Neuronal stem cell (in vitro differentiated cells): ENCODE results near the gene SF3B4.
A peak's percentile ranks its signal among the peaks of the same experiment; 100 is the strongest.

Experiments used
- DNase-seq: peaks from one replicate; pipeline ENCODE4 v3.0.0-alpha.2; 2013; ENCODE audit warnings: low spot score
- H2AFZ ChIP-seq: one replicate; pipeline ENCODE4 v1.6.1; 2013; ENCODE audit warnings: mild to moderate bottlenecking, low read length, inconsistent platforms
- H2AK5ac ChIP-seq: 2 replicates; pipeline ENCODE4 v1.6.1; 2013; ENCODE audit warnings: low read depth, mild to moderate bottlenecking, inconsistent platforms, low read length, moderate library complexity, mixed read lengths
- H2BK120ac ChIP-seq: 2 replicates; pipeline ENCODE4 v1.6.1; 2013; ENCODE audit warnings: low read depth, mild to moderate bottlenecking, inconsistent platforms, low read length, moderate library complexity, mixed read lengths
- H2BK12ac ChIP-seq: one replicate; pipeline ENCODE4 v1.6.1; 2013; ENCODE audit warnings: low read length, inconsistent platforms
- H2BK15ac ChIP-seq: 2 replicates; pipeline ENCODE4 v1.6.1; 2013; ENCODE audit warnings: mild to moderate bottlenecking, low read length, inconsistent platforms, mixed read lengths
- H2BK5ac ChIP-seq: one replicate; pipeline ENCODE4 v1.6.1; 2013; ENCODE audit warnings: inconsistent platforms, mild to moderate bottlenecking, low read length, moderate library complexity
- H3K14ac ChIP-seq: one replicate; pipeline ENCODE4 v1.6.1; 2013; ENCODE audit warnings: low read length, inconsistent platforms
- H3K18ac ChIP-seq: 2 replicates; pipeline ENCODE4 v1.6.1; 2013; ENCODE audit warnings: low read length, inconsistent platforms
- H3K23ac ChIP-seq: 2 replicates; pipeline ENCODE4 v1.6.1; 2013; ENCODE audit warnings: low read depth, mild to moderate bottlenecking, mixed read lengths, low read length, inconsistent platforms; ENCODE audit not compliant: poor library complexity
- H3K27ac ChIP-seq: replicated peaks from 3 replicates; pipeline ENCODE4 v1.5.1; 2013; ENCODE audit warnings: low read length, inconsistent platforms
- H3K27me3 ChIP-seq, 3 experiments: 2 replicates each; pipeline ENCODE4 v1.6.1; 2013; ENCODE audit warnings: low read length in 3 of 3, mild to moderate bottlenecking in 2 of 3, inconsistent platforms in 1 of 3, low read depth in 1 of 3, mixed read lengths in 1 of 3, moderate library complexity in 1 of 3; ENCODE audit not compliant: control insufficient read depth in 3 of 3, insufficient read depth in 3 of 3
- H3K36me3 ChIP-seq, 2 donors: replicated peaks in 1 of 2; 2 replicates each; pipeline ENCODE4 v1.6.1; 2013; ENCODE audit warnings: low read length in 2 of 2; ENCODE audit not compliant: control insufficient read depth in 2 of 2, insufficient read depth in 2 of 2
- H3K4ac ChIP-seq: 2 replicates; pipeline ENCODE4 v1.6.1; 2013; ENCODE audit warnings: inconsistent platforms, mild to moderate bottlenecking, low read length, moderate library complexity
- H3K4me1 ChIP-seq, 2 donors: 1 replicate in 1 of 2; 2 replicates in 1 of 2; pipeline ENCODE4 v1.6.1; 2013; ENCODE audit warnings: low read length in 2 of 2, low read depth in 1 of 2; ENCODE audit not compliant: control insufficient read depth in 2 of 2, insufficient read depth in 1 of 2
- H3K4me2 ChIP-seq: one replicate; pipeline ENCODE4 v1.6.1; 2013; ENCODE audit warnings: mild to moderate bottlenecking, low read length, inconsistent platforms; ENCODE audit not compliant: insufficient read depth, poor library complexity, severe bottlenecking
- H3K4me3 ChIP-seq, 2 donors: 2 replicates each; pipeline ENCODE4 v1.5.1; 2013; ENCODE audit warnings: low read length in 2 of 2, mild to moderate bottlenecking in 2 of 2, inconsistent platforms in 1 of 2, moderate library complexity in 1 of 2
- H3K79me1 ChIP-seq: one replicate; pipeline ENCODE4 v1.6.1; 2013; ENCODE audit warnings: low read depth, mild to moderate bottlenecking, inconsistent platforms, low read length, moderate library complexity
- H3K9ac ChIP-seq: one replicate; pipeline ENCODE4 v1.6.1; 2013; ENCODE audit warnings: mild to moderate bottlenecking, low read depth, low read length, inconsistent platforms; ENCODE audit not compliant: poor library complexity
- H3K9me3 ChIP-seq, 2 donors: replicated peaks in 1 of 2; 2 replicates each; pipeline versions ENCODE3 to v1.6.1; 2013; ENCODE audit warnings: low read length in 2 of 2, mild to moderate bottlenecking in 2 of 2, inconsistent platforms in 1 of 2, low read depth in 1 of 2, mixed read lengths in 1 of 2, moderate library complexity in 1 of 2; ENCODE audit not compliant: control insufficient read depth in 2 of 2, insufficient read depth in 1 of 2
- H4K8ac ChIP-seq: one replicate; pipeline ENCODE4 v1.6.1; 2013; ENCODE audit warnings: low read depth, mild to moderate bottlenecking, inconsistent platforms, low read length, moderate library complexity
- H4K91ac ChIP-seq: one replicate; pipeline ENCODE4 v1.6.1; 2013; ENCODE audit warnings: low read length, low read depth, mild to moderate bottlenecking, inconsistent platforms; ENCODE audit not compliant: poor library complexity
- WGBS, 2 donors: extraction: QIAGEN DNeasy Blood & Tissue Kit; methylation state at CpG; one replicate each; pipeline ENCODE4 v1.1.7; 2013; ENCODE audit warnings: missing lambda C conversion rate in 2 of 2, mixed read lengths in 1 of 2; ENCODE audit not compliant: insufficient read length in 2 of 2, insufficient replicate concordance in 1 of 2; ENCODE audit errors: extremely low coverage in 2 of 2; 5-methylcytosine and 5-hydroxymethylcytosine counted together

The SF3B4 gene

DNA sequence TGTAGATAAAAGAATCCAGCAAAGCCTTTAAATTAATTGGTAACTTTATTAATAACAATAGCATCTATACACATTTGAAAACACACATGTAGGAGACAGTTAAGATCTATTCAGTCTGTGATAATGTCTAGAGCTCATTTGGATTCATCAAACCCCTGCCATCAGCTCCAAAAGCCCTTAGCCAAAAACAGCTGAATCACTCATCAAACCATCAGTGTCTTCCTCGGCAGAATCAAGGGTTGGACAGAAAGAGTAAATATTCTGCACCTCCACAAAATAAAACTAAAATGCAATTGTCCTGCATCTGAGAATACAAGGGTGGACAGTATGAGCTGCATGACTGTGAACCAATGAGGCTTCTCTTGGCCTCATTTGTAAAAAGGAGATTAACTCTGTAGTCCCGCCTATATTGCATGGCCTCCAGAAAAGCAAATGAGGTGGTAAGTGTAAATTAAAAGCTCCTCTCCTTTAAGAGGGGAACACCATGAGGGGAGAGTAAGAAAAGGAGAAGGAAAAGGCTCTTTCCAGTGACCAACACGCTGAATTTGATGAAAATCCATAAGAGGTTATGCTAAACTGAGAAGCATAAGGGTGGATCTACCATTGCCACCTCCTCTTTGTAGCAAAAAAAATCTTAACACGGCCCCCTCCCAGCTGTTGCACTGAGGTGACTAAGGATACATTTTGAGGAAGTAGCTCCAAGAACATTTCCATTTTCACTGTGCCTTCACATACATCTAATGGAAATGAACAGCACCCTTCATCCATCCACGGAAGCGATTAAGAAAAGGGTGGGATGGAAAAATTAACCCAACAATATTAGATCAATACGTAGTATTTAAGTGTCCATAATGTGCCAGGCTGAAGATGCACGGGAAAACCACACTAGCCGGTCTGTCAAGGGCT lies 42.9 kb downstream of the SF3B4 start:
- Histone ChIP-seq H3K27me3 (no peaks in the 10 kb centered on the region), H3K4me1 (peaks cover 4 to 14% of the 10 kb centered on the region in 2 donors), H2BK5ac (no peak overlapping the region), H2BK15ac (no peak overlapping the region), H4K8ac (no peak overlapping the region), H3K4ac (no peak overlapping the region), H2AK5ac (no peak overlapping the region), H2AFZ (no peak overlapping the region), H3K36me3 (no peaks in the 10 kb centered on the region), H2BK12ac (no peak overlapping the region), H3K9me3 (no peaks in the 10 kb centered on the region), H2BK120ac (no peak overlapping the region), H3K27ac (peak overlapping the region; percentile 3), H3K79me1 (no peaks in the 10 kb centered on the region), H3K4me2 (peak overlapping the region; percentile 79), H3K9ac (no peak overlapping the region), H3K4me3 (peak overlapping the region; percentile 76 to 86), H3K14ac (no peak overlapping the region), H3K23ac (no peak overlapping the region), H3K18ac (no peak overlapping the region), H4K91ac (no peak overlapping the region)
- no CpG with 5 or more reads among the region's 9 CpGs for WGBS, 2 donors
- no peak for DNase-seq

DNA sequence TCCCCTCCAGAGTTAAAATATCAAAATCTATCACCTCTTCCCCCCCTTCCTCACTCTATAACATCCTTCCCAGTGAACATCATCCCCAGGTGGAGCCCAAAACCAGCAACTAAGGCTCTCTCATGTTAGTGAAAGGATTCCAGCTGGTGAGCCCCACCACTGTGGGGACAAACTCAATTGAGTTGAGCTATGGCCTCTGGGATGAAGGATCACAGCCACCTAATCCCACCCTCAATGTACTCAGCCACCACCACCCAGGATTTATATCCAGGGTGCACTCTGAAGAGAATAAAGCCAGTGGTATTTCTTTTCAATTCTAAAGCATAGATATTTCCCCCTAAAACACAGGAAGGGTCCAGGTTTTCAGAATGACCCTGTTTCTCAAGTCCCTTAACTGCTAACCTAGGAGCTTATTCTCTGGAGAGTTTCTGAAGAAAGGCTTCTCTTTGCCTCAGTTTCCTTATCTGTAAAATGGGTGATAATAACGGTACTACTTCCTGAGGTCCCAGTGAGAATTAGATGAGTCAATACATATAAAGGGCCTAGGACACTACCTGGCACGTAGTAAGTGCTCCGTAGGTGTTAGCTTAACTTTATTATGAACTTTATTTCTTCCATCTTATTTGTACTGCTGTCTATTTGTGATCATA lies 43.9 kb downstream of the SF3B4 start:
- Histone ChIP-seq H2BK120ac (no peak overlapping the region), H3K27ac (no peak overlapping the region)

DNA sequence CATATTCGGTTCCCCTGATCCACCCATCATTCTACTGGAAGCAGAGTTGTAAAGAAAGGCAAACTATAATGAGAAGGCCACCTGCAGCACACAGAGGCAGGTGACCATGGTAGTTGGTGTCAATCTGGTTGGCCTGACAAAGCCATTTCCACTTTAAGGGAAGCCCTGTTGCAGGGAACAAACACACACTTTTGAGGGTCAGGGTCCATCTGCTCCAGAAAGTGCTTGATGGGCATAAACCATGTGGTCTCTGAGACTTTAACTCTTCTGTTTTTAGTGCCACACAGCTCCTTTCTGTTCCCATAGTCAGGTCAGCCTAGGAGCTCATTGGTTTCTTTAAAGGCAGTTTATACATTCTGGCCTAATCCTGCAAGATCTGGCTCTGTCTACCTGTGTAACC lies 45.7 kb downstream of the SF3B4 start:
- WGBS, 2 donors = no CpG with 5 or more reads among the region's 1 CpG
- no peak overlapping the region for H3K23ac ChIP-seq
- no peak overlapping the region for H3K4ac ChIP-seq
- no peak for DNase-seq
- no peaks in the 10 kb centered on the region for H3K9me3 ChIP-seq
- peaks cover 2 to 11% of the 10 kb centered on the region in 2 donors for H3K4me1 ChIP-seq
- no peaks in the 10 kb centered on the region for H3K79me1 ChIP-seq
- no peak overlapping the region for H3K18ac ChIP-seq
- H3K27ac ChIP-seq = no peak overlapping the region
- H2BK15ac ChIP-seq = no peak overlapping the region
- H2BK5ac ChIP-seq = no peak overlapping the region
- no peaks in the 10 kb centered on the region for H3K36me3 ChIP-seq
- no peak overlapping the region for H3K9ac ChIP-seq
- H3K4me3 ChIP-seq = no peak overlapping the region
- no peak overlapping the region for H4K91ac ChIP-seq
- no peak overlapping the region for H4K8ac ChIP-seq
- no peak overlapping the region for H3K4me2 ChIP-seq
- no peak overlapping the region for H2AK5ac ChIP-seq
- no peak overlapping the region for H3K14ac ChIP-seq
- no peaks in the 10 kb centered on the region for H3K27me3 ChIP-seq
- H2BK12ac ChIP-seq = no peak overlapping the region
- H2AFZ ChIP-seq = no peak overlapping the region
- H2BK120ac ChIP-seq = no peak overlapping the region

More for the DNA sequence above, 43.9 kb downstream of the SF3B4 start:
- no peak overlapping the region for H2BK12ac ChIP-seq
- H2AK5ac ChIP-seq = no peak overlapping the region
- H4K8ac ChIP-seq = no peak overlapping the region
- no CpG with 5 or more reads among the region's 3 CpGs for WGBS, 2 donors
- H2AFZ ChIP-seq = no peak overlapping the region
- no peak overlapping the region for H3K4ac ChIP-seq
- H3K36me3 ChIP-seq = no peaks in the 10 kb centered on the region
- H3K23ac ChIP-seq = no peak overlapping the region
- peaks cover 2 to 11% of the 10 kb centered on the region in 2 donors for H3K4me1 ChIP-seq
- no peak overlapping the region for H3K14ac ChIP-seq
- H3K79me1 ChIP-seq = no peaks in the 10 kb centered on the region
- H3K4me2 ChIP-seq = no peak overlapping the region
- no peaks in the 10 kb centered on the region for H3K27me3 ChIP-seq
- no peak overlapping the region for H2BK5ac ChIP-seq
- no peak overlapping the region for H3K4me3 ChIP-seq
- H3K9ac ChIP-seq = no peak overlapping the region
- H3K9me3 ChIP-seq = no peaks in the 10 kb centered on the region
- H4K91ac ChIP-seq = no peak overlapping the region
- no peak overlapping the region for H2BK15ac ChIP-seq
- no peak overlapping the region for H3K18ac ChIP-seq
- no peak for DNase-seq

DNA sequence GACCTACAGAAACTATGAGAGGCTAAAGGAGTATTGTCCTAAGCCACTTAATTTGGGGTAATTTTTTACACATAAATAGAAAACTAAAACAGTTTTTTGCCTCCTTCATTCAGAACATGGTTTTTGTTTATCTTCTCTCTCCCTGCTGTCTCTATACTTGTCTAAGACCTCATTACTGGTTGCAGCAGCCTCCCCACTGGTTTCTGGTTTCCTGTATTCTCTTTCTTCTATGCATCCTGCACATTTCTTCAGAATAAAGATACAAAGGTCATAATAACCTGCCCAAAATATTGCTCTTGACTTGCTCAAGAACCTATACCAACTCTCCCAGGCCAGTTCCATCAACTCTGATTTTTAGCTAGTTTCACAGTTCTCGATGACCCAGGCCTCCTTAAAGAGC lies 48.0 kb downstream of the SF3B4 start:
- H2BK120ac ChIP-seq = no peak overlapping the region
- H3K27ac ChIP-seq = no peak overlapping the region
- H3K9ac ChIP-seq = no peak overlapping the region
- H3K4ac ChIP-seq = no peak overlapping the region
- H3K36me3 ChIP-seq = no peaks in the 10 kb centered on the region
- H3K14ac ChIP-seq = no peak overlapping the region
- no peak overlapping the region for H3K4me2 ChIP-seq
- H3K9me3 ChIP-seq = no peaks in the 10 kb centered on the region
- no CpG with 5 or more reads among the region's 1 CpG for WGBS, 2 donors
- H3K23ac ChIP-seq = no peak overlapping the region
- H2BK15ac ChIP-seq = no peak overlapping the region
- no peak for DNase-seq
- H3K4me1 ChIP-seq = peaks cover 2 to 4% of the 10 kb centered on the region in 2 donors
- no peak overlapping the region for H4K8ac ChIP-seq
- no peaks in the 10 kb centered on the region for H3K27me3 ChIP-seq
- H4K91ac ChIP-seq = no peak overlapping the region
- no peak overlapping the region for H2BK5ac ChIP-seq
- H3K79me1 ChIP-seq = no peaks in the 10 kb centered on the region
- no peak overlapping the region for H3K4me3 ChIP-seq
- H2BK12ac ChIP-seq = no peak overlapping the region
- no peak overlapping the region for H3K18ac ChIP-seq
- H2AK5ac ChIP-seq = no peak overlapping the region
- no peak overlapping the region for H2AFZ ChIP-seq
